ENCODE data around the gene SCAF1.
A peak's percentile ranks its signal among the peaks of the same experiment; 100 is the strongest.

DNA sequence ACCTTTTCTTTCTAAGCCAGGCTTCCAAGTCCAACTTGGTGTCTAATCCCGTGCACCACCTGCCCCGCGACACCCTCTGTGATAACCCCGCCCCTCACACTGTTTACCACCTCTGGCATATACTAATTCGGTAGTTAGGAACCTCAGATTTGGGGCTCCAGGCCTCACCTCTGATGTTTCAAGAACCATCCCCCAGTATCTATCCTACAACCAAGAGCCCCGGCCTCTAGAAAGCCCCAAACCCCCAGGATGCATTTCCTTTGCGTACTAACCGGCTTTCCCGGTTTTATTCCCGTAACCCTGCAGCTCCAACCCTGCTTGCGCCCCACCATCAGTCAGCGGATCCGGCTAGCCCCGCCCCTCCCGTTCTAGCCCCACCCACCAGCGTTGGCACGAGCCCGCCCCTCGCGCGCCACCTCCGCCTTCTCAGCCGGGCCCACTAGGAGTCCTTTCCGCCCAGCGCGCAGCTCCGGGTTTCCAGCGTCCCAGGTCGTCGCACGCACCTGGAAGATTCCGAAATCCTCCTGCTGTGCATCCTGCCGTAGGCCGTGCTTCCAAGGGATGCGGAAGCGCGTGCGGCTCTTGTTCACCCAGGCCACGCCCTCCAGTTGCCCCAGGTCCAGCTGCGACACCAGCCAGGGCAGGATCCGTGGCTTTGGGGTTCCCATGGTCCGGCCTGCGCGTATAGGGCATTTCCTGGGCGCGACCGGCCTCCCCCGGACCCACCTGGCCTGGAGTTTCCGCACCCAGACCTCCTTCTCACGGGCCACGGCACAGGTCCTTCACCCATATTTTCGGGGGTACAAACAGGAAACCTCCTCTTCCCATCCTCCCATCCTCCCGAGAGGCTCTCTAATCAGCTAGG, 22.4 kb downstream of the SCAF1 start:
- TF ChIP-seq, protein P1, sequence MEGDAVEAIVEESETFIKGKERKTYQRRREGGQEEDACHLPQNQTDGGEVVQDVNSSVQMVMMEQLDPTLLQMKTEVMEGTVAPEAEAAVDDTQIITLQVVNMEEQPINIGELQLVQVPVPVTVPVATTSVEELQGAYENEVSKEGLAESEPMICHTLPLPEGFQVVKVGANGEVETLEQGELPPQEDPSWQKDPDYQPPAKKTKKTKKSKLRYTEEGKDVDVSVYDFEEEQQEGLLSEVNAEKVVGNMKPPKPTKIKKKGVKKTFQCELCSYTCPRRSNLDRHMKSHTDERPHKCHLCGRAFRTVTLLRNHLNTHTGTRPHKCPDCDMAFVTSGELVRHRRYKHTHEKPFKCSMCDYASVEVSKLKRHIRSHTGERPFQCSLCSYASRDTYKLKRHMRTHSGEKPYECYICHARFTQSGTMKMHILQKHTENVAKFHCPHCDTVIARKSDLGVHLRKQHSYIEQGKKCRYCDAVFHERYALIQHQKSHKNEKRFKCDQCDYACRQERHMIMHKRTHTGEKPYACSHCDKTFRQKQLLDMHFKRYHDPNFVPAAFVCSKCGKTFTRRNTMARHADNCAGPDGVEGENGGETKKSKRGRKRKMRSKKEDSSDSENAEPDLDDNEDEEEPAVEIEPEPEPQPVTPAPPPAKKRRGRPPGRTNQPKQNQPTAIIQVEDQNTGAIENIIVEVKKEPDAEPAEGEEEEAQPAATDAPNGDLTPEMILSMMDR (IDR thresholded peaks at IDR 0.05; ENCODE audit: poor library complexity, severe bottlenecking) = peak; percentile 33
- TF ChIP-seq POLR2AphosphoS5 (IDR thresholded peaks at IDR 0.05) (peak; percentile 49), EP300 (conservative IDR thresholded peaks at IDR 0.05; ENCODE audit: poor library complexity, severe bottlenecking) (no peak), EZH2 (IDR thresholded peaks at IDR 0.05; ENCODE audit: borderline replicate concordance, insufficient read depth, low read length, poor library complexity, severe bottlenecking) (no peak), TAF1 (IDR thresholded peaks at IDR 0.05; ENCODE audit: low read depth) (no peak), MXI1 (conservative IDR thresholded peaks at IDR 0.05; ENCODE audit: poor library complexity, severe bottlenecking) (peak; percentile 74)
- TF ChIP-seq, protein P2, sequence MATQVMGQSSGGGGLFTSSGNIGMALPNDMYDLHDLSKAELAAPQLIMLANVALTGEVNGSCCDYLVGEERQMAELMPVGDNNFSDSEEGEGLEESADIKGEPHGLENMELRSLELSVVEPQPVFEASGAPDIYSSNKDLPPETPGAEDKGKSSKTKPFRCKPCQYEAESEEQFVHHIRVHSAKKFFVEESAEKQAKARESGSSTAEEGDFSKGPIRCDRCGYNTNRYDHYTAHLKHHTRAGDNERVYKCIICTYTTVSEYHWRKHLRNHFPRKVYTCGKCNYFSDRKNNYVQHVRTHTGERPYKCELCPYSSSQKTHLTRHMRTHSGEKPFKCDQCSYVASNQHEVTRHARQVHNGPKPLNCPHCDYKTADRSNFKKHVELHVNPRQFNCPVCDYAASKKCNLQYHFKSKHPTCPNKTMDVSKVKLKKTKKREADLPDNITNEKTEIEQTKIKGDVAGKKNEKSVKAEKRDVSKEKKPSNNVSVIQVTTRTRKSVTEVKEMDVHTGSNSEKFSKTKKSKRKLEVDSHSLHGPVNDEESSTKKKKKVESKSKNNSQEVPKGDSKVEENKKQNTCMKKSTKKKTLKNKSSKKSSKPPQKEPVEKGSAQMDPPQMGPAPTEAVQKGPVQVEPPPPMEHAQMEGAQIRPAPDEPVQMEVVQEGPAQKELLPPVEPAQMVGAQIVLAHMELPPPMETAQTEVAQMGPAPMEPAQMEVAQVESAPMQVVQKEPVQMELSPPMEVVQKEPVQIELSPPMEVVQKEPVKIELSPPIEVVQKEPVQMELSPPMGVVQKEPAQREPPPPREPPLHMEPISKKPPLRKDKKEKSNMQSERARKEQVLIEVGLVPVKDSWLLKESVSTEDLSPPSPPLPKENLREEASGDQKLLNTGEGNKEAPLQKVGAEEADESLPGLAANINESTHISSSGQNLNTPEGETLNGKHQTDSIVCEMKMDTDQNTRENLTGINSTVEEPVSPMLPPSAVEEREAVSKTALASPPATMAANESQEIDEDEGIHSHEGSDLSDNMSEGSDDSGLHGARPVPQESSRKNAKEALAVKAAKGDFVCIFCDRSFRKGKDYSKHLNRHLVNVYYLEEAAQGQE (IDR thresholded peaks at IDR 0.05; ENCODE audit: borderline replicate concordance) = no peak
